ENCODE measurements around the gene PHF20. TPM values are rescaled to one million over a fixed set of nuclear protein-coding genes. Genes with fewer than 3 reads are reported as not detected.

PHF20 gene
- total RNA-seq, 4 donors from 2014 or later: 28.0 to 51.7 (median 35.2) TPM

DNA sequence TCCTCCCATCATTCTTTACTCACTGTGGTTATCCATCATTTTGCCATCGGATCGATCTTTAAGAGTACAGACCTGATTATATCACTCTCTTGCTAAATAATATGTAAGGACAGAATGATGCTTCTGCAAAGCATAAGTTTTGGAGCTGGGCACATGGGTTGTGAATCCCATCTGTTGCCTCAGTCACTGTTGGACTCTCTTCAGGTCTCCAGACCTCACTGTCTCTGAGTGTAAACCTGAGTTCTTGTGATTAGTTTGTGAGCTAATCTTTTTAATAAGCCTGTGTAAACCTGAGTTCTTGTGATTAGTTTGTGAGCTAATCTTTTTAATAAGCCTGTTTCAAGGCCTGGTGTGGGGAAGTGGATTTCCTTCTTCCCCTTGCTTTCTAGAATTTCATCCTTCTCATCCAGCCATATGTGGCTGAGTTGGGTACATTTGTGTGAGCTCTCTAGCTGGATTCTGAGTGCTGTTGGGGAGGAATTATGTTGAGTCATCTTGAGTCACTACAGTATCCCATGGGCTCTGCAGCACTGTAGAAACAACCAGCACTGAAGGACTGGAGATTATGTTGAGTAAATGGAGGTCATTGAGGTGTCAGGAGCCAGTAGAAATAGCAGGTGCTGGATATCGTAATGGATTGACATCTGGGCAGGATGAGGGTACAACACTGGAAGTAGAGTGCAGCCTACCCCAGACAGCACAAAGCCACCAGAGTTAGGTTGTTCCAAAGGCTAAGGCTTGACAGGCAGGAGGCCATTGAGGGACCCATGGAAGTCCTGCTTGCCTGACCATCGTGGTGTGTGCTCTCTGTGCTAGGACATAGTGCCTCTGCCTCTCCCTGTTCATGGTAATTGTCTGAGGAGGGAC is 130.1 kb downstream of the PHF20 start:
- H3K27me3 ChIP-seq: no peaks in the 10 kb centered on the region
- H3K36me3 ChIP-seq: peaks cover 6 to 15% of the 10 kb centered on the region in 2 donors
- H3K9me3 ChIP-seq: no peaks in the 10 kb centered on the region
- no peak overlapping the region for H3K27ac ChIP-seq
- no peaks in the 10 kb centered on the region for H3K4me1 ChIP-seq
- H3K4me3 ChIP-seq (replicated peaks in 1 of 3): no peak overlapping the region
- TF ChIP-seq, protein P1, sequence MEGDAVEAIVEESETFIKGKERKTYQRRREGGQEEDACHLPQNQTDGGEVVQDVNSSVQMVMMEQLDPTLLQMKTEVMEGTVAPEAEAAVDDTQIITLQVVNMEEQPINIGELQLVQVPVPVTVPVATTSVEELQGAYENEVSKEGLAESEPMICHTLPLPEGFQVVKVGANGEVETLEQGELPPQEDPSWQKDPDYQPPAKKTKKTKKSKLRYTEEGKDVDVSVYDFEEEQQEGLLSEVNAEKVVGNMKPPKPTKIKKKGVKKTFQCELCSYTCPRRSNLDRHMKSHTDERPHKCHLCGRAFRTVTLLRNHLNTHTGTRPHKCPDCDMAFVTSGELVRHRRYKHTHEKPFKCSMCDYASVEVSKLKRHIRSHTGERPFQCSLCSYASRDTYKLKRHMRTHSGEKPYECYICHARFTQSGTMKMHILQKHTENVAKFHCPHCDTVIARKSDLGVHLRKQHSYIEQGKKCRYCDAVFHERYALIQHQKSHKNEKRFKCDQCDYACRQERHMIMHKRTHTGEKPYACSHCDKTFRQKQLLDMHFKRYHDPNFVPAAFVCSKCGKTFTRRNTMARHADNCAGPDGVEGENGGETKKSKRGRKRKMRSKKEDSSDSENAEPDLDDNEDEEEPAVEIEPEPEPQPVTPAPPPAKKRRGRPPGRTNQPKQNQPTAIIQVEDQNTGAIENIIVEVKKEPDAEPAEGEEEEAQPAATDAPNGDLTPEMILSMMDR (IDR thresholded peaks at IDR 0.05): no peak
- no peak for TF ChIP-seq POLR2A (IDR thresholded peaks at IDR 0.05)
- intact Hi-C loops (cut with DNase I): no loop called here
- 96 to 97% methylated on average over 4 of the region's 4 CpGs for WGBS, 2 donors
- no peak for DNase-seq

DNA sequence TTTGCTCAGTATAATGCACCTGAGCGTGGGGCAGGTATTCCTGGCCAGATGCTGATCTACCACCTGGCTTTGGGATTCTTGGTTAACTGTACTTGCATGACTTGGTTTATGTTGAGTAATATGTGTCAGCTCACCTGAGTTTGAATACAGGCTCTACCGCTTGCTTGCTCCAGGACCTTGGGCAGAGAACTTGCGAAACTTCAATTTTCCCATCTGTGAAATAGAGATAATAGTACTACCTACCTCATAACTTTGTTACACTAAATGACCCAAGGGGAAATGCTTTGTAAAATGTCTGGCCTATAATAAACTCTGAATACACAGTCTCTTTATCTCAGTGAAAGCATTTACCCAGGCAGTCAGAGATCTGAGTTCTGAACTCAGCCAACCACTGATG is 130.7 kb downstream of the PHF20 start:
- no peak overlapping the region for H3K4me3 ChIP-seq (replicated peaks in 1 of 3)
- H3K9me3 ChIP-seq: no peaks in the 10 kb centered on the region
- DNase-seq: no peak
- peaks cover 6 to 15% of the 10 kb centered on the region in 2 donors for H3K36me3 ChIP-seq
- WGBS, 2 donors: 93 to 100% methylated on average over 3 of the region's 3 CpGs
- H3K4me1 ChIP-seq: no peaks in the 10 kb centered on the region
- intact Hi-C loops (cut with DNase I): no loop called here
- no peaks in the 10 kb centered on the region for H3K27me3 ChIP-seq
- TF ChIP-seq POLR2A (IDR thresholded peaks at IDR 0.05): no peak
- TF ChIP-seq, protein P1 (IDR thresholded peaks at IDR 0.05): no peak
- no peak overlapping the region for H3K27ac ChIP-seq

DNA sequence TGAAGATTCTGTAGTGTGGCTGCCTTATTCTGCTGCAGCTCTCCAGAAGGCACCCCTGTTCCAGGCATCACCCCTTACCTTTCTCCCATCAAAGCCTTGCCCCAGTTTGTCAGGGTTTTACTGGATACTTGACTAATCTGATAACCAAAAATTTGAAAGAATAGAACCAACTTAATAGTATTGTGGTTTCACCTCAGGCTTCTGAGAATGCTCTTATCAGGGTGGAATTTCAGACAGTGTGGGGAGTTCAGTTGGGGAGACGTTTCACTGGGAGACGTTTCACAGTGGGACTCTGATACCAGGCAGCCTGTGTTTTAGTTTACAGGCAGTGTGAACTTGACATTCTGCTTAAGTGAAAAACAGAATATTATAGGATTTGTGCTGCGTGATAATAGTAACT is 132.0 kb downstream of the PHF20 start:
- TF ChIP-seq, protein P1 (IDR thresholded peaks at IDR 0.05): no peak
- no peak for TF ChIP-seq POLR2A (IDR thresholded peaks at IDR 0.05)
- H3K27me3 ChIP-seq: no peaks in the 10 kb centered on the region
- no peaks in the 10 kb centered on the region for H3K4me1 ChIP-seq
- H3K36me3 ChIP-seq: peaks cover 6 to 15% of the 10 kb centered on the region in 2 donors
- no peak overlapping the region for H3K27ac ChIP-seq
- 92 to 97% methylated on average over 3 of the region's 3 CpGs for WGBS, 2 donors
- no peak for DNase-seq
- no peaks in the 10 kb centered on the region for H3K9me3 ChIP-seq
- no peak overlapping the region for H3K4me3 ChIP-seq (replicated peaks in 1 of 3)
- intact Hi-C loops (cut with DNase I): no loop called here

DNA sequence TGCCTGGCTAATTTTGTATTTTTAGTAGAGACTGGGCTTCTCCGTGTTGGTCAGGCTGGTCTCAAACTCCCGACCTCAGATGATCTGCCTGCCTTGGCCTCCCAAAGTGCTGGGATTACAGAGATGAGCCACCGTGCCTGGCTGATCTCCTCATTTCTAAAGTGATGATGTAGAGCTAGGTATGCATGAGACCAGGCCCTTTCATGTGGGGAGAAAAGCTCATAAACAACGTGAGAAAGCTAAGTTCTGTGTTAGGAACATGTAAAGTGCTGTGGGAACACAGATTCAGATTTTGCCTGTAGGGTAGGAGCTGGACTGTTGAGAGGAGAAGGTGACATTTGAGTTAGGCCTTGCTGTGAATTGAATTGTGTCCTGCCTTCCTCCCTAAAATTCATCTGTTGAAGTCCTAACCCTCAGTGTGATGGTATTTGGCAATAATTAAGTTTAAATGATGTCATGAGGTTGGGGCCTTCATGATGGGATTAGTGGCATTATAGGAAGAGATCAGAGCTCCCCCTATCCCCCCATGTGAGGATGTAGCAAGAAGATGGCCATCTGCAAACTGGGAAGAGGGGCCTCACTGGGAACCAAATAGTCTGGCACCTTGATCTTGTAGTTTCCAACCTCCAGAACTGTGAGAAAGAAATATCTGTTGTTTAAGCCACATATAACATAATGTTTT is 133.3 kb downstream of the PHF20 start:
- Histone ChIP-seq H3K4me1 (no peaks in the 10 kb centered on the region), H3K4me3 (replicated peaks in 1 of 3) (no peak overlapping the region), H3K36me3 (peaks cover 0 to 11% of the 10 kb centered on the region in 2 donors), H3K9me3 (no peaks in the 10 kb centered on the region), H3K27me3 (no peaks in the 10 kb centered on the region), H3K27ac (no peak overlapping the region)
- WGBS, 2 donors: 72 to 98% methylated on average over 4 of the region's 4 CpGs
- TF ChIP-seq POLR2A (IDR thresholded peaks at IDR 0.05): no peak
- TF ChIP-seq, protein P1 (IDR thresholded peaks at IDR 0.05): no peak
- DNase-seq: no peak
- intact Hi-C loops (cut with DNase I): no loop called here
